EH (cell line): ENCODE measurements around the gene OR52M1.
A peak's percentile ranks its signal among the peaks of the same experiment; 100 is the strongest.
"Not testable (repeated sequence)": the region's sequence is repeated elsewhere in the genome, so short reads cannot be mapped to it uniquely, and the experiment has no call there.

Experiments
- DNase-seq: peaks from one replicate; pipeline ENCODE4 v3.0.0-alpha.2; 2015; ENCODE audit warnings: low read depth

The OR52M1 gene

GRCh38 chr11:4544891-4545290 is at the start of gene OR52M1:
OR52M1 (plus strand) TSS chr11:4545191; CDS start chr11:4545191, 0 bp downstream.
- DNase-seq: no peak

GRCh38 chr11:4495487-4495886 is 49.5 kb upstream of the OR52M1 start:
- no peak for DNase-seq

- DNase-seq: no peak
These were observed 49.0 kb upstream of the OR52M1 start for GRCh38 chr11:4495986-4496385.

GRCh38 chr11:4496557-4497248 is 48.3 kb upstream of the OR52M1 start:
- no peak for DNase-seq

GRCh38 chr11:4508886-4509285 is 36.1 kb upstream of the OR52M1 start:
- no peak for DNase-seq

GRCh38 chr11:4511282-4512245 is 33.4 kb upstream of the OR52M1 start:
- no peak for DNase-seq

GRCh38 chr11:4514196-4514595 is 30.8 kb upstream of the OR52M1 start:
- DNase-seq: no peak

- no peak for DNase-seq
These were observed 22.7 kb upstream of the OR52M1 start for GRCh38 chr11:4522339-4522738.

- no peak for DNase-seq
These were observed 22.2 kb upstream of the OR52M1 start for GRCh38 chr11:4522752-4523151.

- DNase-seq: peak; percentile 25
These were observed 21.3 kb upstream of the OR52M1 start for GRCh38 chr11:4523666-4524065.

GRCh38 chr11:4527926-4528325 is 17.1 kb upstream of the OR52M1 start:
- DNase-seq: no peak

GRCh38 chr11:4531686-4532085 is 13.3 kb upstream of the OR52M1 start:
- DNase-seq: not testable (repeated sequence)

GRCh38 chr11:4539603-4540219 is 5.3 kb upstream of the OR52M1 start:
- peak; percentile 47 for DNase-seq

GRCh38 chr11:4541071-4541470 is 3.9 kb upstream of the OR52M1 start:
- DNase-seq: no peak

GRCh38 chr11:4543561-4543960 is 1.4 kb upstream of the OR52M1 start:
- DNase-seq: no peak

GRCh38 chr11:4546878-4547277 is 1.9 kb downstream of the OR52M1 start:
- DNase-seq: no peak

- no peak for DNase-seq
These were observed 2.4 kb downstream of the OR52M1 start for GRCh38 chr11:4547416-4547815.

- DNase-seq: peak; percentile 21
These were observed 6.5 kb downstream of the OR52M1 start for GRCh38 chr11:4551346-4551979.

- no peak for DNase-seq
These were observed 14.8 kb downstream of the OR52M1 start for GRCh38 chr11:4559527-4560440.

- no peak for DNase-seq
These were observed 15.5 kb downstream of the OR52M1 start for GRCh38 chr11:4560467-4560866.

- no peak for DNase-seq
These were observed 20.4 kb downstream of the OR52M1 start for GRCh38 chr11:4565371-4565770.
